Skin epidermis (tissue), 12 donors: ENCODE data around the gene ALAS1.

Source experiments
- H3K27ac ChIP-seq, 21 experiments: fragments of 200-600 bp; sonication (generic) in 11 of 21; one replicate each; pipeline ENCODE4 v1.5.0; 2020; ENCODE audit warnings: mild to moderate bottlenecking in 3 of 21, inconsistent platforms in 2 of 21, moderate library complexity in 2 of 21
- H3K4me3 ChIP-seq, 7 experiments: fragments of 200-600 bp; sonication (generic) in 2 of 7; one replicate each; pipeline ENCODE4 v1.5.0; 2020; ENCODE audit warnings: inconsistent platforms in 2 of 7, mild to moderate bottlenecking in 2 of 7, moderate library complexity in 1 of 7

ALAS1 gene

DNA sequence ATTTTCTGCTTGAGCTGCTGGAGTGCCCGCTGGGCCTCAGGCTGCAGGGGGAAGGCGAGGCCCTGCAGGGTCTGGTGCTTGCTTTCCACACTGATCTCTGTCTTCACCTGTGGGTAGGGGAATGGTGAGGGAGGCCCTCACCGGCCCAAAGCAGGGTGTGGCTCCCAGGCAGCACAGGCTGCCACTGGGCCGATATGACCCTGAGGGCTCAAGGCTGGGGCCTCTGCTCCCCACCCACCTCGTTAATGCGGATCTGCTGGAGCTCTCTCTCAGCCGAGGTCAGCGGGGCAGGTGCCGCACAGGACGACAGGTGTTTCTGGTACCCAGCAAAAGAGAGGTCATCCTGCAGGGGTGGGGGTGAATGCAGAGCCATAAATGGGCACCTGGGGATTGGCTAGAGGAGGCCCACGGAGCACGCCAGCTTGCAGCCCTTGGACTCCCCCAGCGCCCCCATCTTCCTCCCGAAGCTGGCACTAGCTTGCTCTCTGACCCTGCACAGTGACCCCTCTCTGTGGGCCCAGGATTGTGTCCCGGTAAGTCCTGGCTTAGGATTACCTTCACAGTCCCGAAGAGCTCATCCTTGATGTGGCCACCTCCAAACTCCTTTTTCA is 33.0 kb downstream of the ALAS1 start:
- H3K4me3 ChIP-seq, result no peak overlapping the region
- H3K27ac ChIP-seq, result no peak overlapping the region

DNA sequence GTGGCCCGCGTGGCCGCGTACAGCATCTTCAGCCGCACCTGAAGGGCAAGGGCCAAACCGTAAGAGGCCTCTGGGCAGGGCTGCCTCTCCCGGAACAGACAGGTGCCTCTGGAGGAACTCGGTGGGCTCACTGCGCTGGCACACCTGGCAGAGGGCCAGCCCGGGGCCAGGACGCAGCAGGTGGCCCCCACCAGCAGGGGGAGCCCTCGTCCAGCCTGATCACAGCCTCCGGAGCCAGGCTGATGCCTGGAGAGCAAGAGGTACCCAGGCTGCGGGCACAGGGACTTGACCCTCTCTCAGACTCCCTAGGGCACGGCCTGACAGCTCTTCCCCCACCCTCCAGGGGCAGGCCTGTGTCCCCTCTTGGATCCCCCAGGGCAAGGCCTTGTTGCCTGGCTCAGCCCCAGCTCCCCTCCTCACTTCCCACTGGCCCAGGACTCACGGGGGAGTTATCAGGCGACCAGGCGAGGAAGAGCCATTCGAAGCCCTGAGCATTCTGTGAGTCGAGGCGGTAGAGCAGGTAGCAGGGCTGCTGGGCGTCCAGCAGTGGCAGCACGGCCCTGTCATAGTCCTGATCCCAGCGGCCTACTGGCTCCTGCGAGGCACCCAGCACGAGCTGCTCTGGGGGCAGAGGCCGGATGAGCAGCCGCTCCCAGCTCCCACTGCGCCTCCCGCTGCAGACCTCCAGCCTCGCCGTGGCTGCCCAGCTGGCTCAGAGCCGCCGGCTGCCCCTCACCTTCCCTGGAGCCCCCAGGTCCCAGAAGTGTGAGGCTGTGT is 33.7 kb downstream of the ALAS1 start:
- Histone ChIP-seq H3K4me3 (no peak overlapping the region), H3K27ac (peak overlapping the region in 1 of 21 experiments; percentile 27)

DNA sequence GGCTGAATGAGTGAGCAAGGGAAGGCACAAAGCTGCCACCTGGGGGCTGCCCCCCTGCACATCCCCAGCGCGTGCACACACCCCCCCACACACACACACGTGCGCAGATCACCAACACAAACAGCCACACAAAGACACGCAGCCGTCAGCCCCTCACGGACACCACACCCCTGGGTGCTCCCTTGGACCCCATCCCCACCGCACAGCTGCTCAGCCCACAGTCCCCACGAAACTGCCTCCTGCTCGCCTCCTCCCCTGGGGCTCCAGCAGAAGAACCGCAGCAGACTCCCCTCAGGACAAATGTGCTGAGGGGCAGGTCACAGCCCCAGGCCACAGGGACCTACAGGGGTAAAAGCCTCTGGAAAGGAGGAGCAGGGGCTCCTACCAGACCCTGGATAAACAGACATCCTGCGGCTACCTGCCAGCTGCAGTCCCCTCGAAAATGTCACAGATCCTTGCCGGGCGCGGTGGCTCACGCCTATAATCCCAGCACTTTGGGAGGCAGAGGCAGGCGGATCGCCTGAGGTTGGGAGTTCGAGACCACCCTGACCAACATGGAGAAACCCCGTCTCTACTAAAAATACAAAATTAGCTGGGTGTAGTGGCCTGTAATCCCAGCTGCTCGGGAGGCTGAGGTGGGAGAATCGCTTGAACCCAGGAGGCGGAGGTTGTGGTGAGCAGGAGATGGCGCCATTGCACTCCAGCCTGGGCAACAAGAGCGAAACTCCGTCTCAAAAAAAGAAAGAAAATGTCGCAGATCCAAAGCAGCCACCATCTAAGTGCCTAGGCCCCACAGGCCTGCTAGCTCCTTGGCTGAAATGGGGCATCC is 34.5 kb downstream of the ALAS1 start:
- Histone ChIP-seq H3K27ac (peak overlapping the region in 3 of 21 experiments; percentile 9 to 27 (median 22)), H3K4me3 (no peak overlapping the region)

DNA sequence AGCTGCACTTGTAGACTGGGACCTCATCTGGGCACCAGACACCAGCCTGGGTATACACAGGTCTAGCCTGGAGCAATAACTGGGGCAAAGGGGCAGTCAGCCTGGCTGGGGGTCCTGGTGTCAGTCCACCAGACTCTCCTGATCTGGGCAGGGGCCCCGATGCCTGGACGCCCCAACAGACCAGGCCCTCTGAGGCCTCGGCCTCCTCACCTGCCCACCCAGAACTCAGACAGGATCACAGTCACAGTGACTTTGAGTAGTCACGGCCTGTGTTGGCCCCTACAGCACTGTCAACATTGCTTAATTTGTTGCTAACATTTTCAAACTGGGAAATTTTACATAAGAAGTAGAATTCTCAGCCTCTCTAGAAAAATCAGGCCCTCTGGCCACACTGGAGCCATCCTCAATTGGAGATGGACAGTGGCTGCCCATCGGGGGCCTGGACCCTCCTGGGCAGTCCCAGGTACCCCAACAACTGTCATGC is 35.2 kb downstream of the ALAS1 start:
- no peak overlapping the region for H3K4me3 ChIP-seq

DNA sequence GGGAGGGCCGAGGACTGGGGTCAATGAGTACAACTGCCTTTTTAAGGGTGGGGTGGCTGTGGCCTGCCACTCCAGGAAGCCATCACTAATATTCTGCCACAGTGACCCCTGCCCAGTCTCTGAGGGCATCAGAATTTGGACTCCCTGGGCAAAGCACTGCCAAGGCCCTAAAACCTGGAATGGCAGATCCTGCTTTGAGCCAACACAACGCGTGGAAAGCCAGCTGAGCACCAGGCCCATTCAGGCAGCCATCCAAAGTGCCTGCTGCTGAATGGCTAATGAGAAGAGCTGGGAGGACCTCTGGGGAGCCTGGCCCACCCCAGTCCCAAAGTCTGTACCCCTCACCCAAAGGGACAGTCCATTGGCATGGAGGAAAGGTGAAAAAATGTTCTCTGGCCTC is 36.0 kb downstream of the ALAS1 start:
- peak overlapping the region in 1 of 21 experiments; percentile 3 for H3K27ac ChIP-seq
- H3K4me3 ChIP-seq, result no peak overlapping the region

More for the DNA sequence above, 35.2 kb downstream of the ALAS1 start:
- peak overlapping the region in 2 of 21 experiments; percentile 9 to 22 for H3K27ac ChIP-seq

DNA sequence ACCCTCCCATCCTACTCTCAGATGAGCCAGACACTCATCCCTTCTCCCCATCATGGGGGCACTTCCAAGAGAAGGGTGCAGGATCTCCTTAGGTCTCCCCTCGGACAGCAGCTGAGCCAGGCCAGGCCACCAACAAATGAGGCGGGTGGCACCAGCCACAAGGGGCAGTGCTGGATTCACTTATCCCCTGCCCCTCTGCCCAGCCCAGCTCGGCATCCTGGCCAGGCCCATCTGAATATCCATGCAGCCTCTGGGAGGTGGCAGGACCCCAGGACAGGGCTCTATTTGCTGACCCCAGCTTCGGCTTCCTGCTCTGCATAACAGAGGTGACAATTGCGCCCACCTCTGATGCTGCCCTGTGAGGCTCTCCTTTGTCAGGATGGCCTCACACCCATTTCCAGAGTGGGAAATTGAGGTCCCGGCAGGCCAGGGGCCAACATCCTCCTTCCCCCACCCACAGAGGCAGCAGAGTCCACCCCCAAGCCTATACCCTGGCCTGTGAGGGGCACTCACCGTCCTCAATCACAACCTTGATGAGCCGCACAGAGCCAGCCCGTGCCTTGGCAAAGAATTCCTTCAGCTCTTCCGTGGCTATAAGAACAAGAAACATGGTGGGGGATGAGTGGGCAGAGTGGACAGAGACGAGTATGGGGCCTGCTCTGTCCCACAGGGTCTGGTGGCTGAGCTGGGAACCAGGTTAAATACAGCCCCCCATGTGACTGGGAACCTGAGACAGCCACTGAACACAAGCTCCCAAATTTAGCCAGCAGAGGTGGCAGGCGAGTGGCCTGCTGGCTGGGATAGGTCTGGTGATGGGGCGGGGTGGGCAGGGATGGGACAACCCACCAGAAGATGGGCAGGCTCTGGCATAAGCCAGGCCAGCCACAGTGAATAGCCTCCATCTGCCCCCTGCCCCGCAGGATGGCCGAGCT is 36.8 kb downstream of the ALAS1 start:
- Histone ChIP-seq H3K4me3 (no peak overlapping the region), H3K27ac (peak overlapping the region in 2 of 21 experiments; percentile 3 to 21)

DNA sequence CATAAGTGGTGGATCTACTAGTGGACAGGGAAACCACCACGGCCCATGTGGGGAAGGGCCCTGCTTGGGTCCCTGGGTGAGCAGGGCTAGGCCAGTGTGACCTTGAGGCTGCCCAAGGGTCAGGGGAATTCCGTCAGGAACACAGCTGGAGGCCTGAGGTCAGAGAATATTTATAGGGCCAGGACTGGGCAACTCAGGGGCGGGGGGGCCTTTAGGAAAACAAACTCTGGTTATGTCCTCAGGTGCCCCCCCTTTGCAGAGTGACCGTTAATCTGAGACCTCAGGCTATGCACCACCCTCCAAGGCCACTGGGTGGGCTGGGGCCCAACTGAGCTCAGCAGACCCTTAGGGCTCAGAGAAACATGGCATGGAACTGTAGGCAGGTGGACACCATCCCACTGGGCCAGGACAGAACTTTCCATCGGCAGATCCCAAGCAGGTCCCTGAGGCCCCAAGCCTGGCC is 38.5 kb downstream of the ALAS1 start:
- Histone ChIP-seq H3K27ac (peak overlapping the region in 10 of 21 experiments; percentile 67 to 96 (median 88)), H3K4me3 (no peak overlapping the region)

DNA sequence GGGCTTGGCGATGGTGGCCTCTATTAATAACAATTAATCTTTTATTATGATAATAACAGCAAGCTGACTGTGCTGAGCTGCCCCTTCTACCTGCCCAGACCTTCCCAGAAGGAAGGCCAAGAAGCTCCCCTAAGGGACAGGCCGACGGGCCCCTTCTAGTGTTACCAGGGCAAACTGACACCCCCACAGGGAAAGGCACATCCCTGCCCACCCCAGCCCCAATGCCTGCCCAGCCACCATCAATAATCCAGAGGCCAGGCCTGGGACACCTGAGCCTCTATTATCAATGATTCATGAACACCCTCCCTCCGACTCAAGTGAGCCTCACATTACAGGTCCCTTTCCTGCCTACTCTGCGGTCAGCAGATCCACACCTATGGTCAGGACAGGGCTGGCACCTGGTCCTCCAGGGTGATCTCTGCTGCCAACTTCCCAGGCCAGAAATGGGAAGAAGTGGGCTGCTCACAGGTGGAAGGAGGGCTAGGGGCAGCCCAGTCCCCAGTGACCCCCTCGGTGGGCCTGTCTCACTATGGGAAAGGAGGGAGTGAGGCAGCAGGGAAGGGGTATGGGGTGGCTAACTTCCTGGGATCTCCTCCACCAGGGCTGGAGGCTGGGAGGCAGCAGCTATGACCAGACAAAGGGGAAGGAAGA is 39.2 kb downstream of the ALAS1 start:
- Histone ChIP-seq H3K27ac (peak overlapping the region in 20 of 21 experiments; percentile 39 to 99 (median 89)), H3K4me3 (peak overlapping the region in 5 of 7 experiments; percentile 13 to 97 (median 75))

DNA sequence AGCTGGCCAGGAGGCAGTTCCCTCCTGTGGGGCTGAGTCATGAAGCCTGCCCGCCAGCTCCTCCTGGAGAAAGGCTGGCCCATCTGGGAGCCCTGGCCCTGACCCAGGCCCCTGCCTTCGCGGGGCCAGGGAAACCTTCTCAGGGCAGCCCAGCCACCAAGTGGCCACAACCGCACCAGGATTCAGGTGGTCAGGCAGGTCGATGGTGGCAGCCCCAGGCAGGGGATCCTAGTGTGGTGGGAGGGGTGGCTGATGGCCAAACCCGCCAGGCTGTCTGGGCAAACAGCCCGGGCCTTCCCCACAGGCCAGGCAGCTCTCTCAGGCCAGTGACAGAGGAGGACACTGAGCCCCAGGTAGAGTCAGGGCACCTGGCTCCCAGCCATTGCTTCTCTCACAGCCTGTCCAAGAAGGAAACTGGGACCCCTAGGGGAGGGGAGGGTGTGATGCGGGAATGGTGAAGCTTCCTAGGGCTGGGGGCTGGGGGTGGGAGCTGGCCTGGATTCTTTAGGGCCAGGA is 39.8 kb downstream of the ALAS1 start:
- H3K27ac ChIP-seq, result peak overlapping the region in 20 of 21 experiments; percentile 39 to 99 (median 89)
- peak overlapping the region; percentile 64 to 97 (median 75) for H3K4me3 ChIP-seq

DNA sequence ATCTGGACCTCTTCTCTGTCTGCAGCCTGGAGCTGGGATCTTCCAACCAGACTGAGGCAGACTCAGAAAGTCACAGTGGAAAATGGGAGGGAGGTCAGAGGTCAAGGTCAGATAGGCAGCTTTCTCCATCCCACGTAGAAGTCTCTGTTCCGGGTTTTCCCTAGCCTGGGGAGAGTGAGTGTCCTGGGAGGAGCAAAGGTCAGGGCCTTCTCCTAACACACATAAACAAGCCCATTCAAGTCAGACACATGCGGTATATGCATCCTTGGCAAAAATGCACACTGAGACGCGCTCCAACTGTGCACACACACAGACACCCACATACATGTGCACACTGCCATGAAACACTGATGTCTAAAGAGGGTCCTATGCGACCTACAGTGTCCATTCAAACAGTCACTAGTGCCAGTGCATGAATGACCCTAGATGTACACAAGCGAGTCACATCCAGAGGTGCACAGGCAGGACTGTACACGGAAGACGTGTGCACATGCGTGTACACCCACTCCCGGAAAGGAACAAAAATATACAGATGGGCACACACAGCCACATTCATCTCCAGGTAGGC is 40.3 kb downstream of the ALAS1 start:
- peak overlapping the region in 20 of 21 experiments; percentile 79 to 99 (median 90) for H3K27ac ChIP-seq
- peak overlapping the region; percentile 64 to 97 (median 75) for H3K4me3 ChIP-seq

DNA sequence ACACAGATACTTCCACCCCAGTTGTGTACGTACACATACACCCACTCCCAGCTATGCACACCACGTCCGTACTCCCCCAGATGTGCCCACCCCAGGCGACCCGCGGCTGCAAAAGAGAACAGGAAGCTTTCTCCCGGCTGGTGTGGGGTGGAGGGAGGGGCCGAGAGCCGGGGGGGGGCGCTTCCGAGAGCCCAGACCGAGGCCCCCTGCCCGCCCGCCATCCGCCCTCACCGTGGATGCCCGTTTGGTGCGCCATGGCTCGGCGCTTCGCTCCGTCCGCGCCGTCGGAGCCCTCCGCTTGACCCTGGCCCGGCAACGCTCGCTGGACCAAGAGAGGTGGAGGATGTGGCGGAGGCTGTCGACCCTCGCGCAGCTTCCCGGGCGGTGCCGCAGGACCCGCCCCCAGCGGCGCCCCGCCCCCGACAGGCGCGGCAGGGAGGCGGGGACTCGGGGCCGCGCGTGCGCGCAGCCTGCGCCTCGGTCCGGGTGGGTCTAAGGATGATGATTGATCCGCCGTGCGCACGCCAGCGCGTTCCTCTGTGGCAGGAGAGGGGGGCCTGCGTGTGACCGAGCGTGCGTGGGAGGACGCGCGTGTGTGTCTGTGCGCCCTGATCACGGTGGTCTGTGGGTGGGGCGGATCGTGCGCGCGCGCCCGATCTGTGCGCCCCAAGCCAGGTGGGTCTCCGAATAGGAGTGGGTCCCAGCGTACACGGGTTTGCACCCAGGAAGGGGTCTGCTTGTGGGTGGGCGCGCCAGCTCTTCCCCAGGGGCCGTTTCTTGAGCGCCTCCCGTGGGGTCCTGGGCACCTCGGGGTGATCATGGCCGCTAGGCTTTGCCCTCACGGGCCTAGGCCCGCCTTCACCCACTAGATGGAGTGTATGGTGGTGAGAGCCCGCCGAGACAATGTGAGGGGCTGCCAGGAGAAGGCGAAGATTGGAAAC is 41.1 kb downstream of the ALAS1 start, which contains the start of gene TWF2:
Gene TWF2, minus strand, starts transcription at position 398 of the 941 bp plus-strand sequence. Its CDS starts 142 bp downstream, at position 256.
- peak within 1 kb of the TSS; percentile 78 to 99 (median 89) for H3K27ac ChIP-seq
- H3K4me3 ChIP-seq, result peak within 1 kb of the TSS; percentile 64 to 97 (median 75)

DNA sequence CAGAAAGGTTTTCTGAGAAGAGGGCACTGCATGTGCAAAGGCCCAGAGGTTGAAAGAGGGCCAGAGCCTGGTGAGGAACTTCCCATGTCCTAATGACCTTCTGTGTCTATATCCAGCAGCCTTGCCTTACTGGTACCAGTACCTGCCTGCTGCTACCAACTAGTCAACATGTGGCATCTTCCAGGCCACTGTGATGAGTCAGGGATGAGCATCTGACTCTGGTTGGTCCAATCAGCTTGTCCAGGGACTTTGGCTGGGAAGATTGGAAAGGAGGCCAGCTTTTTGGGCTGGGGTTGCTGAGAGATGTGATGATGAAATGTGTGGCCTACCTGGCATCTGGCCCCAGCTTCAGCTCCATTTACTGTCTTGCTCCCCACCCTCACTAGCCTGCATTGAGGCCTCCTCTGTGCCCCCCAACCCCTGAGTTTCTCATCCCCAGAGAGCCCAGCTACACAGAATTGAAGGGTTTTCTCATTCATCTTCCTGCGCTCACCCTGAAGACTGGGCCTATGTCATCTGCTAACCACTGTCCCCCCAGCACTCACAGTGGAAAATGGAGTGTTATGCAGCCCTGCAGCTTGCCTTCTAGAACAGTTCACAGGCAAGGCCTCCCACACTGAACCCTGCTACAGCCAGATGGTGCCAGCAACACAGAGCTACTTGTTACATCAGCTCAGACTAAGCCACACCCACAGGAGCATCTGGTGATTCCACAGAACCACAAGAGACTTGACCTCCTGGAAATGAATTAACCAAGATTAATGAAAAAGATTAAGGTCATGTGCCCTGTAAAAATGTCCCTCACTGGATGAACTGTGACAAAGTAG is 42.3 kb downstream of the ALAS1 start:
- Histone ChIP-seq H3K27ac (peak overlapping the region in 19 of 21 experiments; percentile 17 to 99 (median 89)), H3K4me3 (peak overlapping the region in 5 of 7 experiments; percentile 64 to 85 (median 75))

DNA sequence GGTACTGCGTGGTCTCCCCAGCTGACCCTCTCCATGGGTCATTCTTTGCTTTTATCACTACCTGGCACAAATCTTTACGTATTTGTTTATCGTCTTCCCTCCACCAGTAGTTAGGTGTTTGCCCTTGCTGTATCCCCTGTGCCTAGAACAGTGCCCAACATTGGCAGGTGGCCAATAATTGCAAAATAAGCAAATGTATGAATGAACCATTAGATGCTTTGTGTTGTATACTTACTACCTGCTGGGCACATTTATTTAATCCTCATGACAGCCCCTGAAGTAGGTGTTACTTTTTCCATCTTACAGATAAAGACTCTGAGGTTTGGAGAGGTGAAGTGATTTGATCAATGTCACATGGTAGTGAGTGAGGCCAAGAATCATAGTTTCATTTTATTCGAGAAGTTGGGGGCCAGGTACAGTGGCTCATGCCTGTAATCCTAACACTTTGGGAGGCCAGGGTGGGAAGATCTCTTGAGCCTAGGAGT is 43.0 kb downstream of the ALAS1 start:
- no peak overlapping the region for H3K4me3 ChIP-seq
- peak overlapping the region in 11 of 21 experiments; percentile 28 to 99 (median 90) for H3K27ac ChIP-seq

DNA sequence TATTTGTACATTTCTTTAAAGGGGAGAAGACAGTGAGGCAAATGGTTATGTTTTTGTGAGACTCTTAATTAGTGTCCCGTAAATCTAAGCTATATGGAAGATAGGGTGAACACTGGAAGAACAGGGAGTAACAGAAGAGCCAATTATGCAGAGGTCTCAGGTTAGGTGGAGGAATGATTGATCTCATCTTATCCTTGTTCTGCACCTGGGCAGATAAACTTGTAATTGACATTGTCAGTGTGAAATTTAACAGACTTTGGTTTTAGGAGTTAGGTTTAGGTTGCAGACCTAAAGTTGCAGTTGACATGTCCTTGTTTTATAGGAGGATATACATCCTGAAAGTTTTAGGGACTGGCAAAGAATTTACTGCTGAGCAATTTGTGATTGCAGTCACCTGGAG is 44.1 kb downstream of the ALAS1 start:
- peak overlapping the region in 2 of 21 experiments; percentile 34 to 91 for H3K27ac ChIP-seq
- no peak overlapping the region for H3K4me3 ChIP-seq
